Liver (tissue), 3 donors: ENCODE data around the gene GPR68.

ENCODE experiments used
- ATF3 ChIP-seq: IDR thresholded peaks from 2 replicates; pipeline ENCODE4 v1.6.1; 2016; ENCODE audit warnings: antibody characterized with exemption
- CTCF ChIP-seq: fragments of 150-350 bp; IDR thresholded peaks from 2 replicates; pipeline ENCODE4 v1.5.1; 2017; ENCODE audit warnings: improper control_type of control experiment, low read depth, low read length; ENCODE audit not compliant: missing input control
- FOXA1 ChIP-seq: IDR thresholded peaks from 2 replicates; pipeline ENCODE4 v1.6.1; 2016; ENCODE audit warnings: antibody characterized with exemption
- GABPA ChIP-seq, 2 donors: IDR thresholded peaks in 1 of 2; conservative IDR thresholded peaks in 1 of 2; 2 replicates each; pipeline ENCODE4 v1.6.1; 2016; ENCODE audit warnings: antibody characterized with exemption in 2 of 2, mild to moderate bottlenecking in 1 of 2, moderate library complexity in 1 of 2
- JUND ChIP-seq, 2 donors: IDR thresholded peaks; 2 replicates each; pipeline ENCODE4 v1.6.1; 2016; ENCODE audit warnings: antibody characterized with exemption in 2 of 2
- MAX ChIP-seq: IDR thresholded peaks from 2 replicates; pipeline ENCODE4 v1.6.1; 2016; ENCODE audit warnings: antibody characterized with exemption
- RAD21 ChIP-seq, 2 donors: IDR thresholded peaks; 2 replicates each; pipeline ENCODE4 v1.6.1; 2016; ENCODE audit warnings: antibody characterized with exemption in 2 of 2, mild to moderate bottlenecking in 2 of 2
- REST ChIP-seq: IDR thresholded peaks from 2 replicates; pipeline ENCODE4 v1.6.1; 2016; ENCODE audit warnings: antibody characterized with exemption, mild to moderate bottlenecking
- RXRA ChIP-seq, 2 donors: IDR thresholded peaks; 2 replicates each; pipeline ENCODE4 v1.6.1; 2017 to 2018; ENCODE audit warnings: antibody characterized with exemption in 2 of 2, mild to moderate bottlenecking in 1 of 2
- SP1 ChIP-seq: IDR thresholded peaks from 2 replicates; pipeline ENCODE4 v1.6.1; 2018; ENCODE audit warnings: antibody characterized with exemption, mild to moderate bottlenecking
- TAF1 ChIP-seq: conservative IDR thresholded peaks from 2 replicates; pipeline ENCODE4 v1.6.1; 2016; ENCODE audit warnings: antibody characterized with exemption, mild to moderate bottlenecking
- YY1 ChIP-seq: IDR thresholded peaks from 2 replicates; pipeline ENCODE4 v1.6.1; 2016; ENCODE audit warnings: antibody characterized with exemption, mild to moderate bottlenecking
- ZBTB33 ChIP-seq: IDR thresholded peaks from 2 replicates; pipeline ENCODE4 v1.6.1; 2016; ENCODE audit warnings: antibody characterized with exemption
- donor health status: healthy.
- donor health status: healthy.

- TF ChIP-seq CTCF, result no peak
- TF ChIP-seq SP1, result no peak
- TF ChIP-seq RAD21 (IDR thresholded peaks at IDR 0.05), result no peak
- no peak for TF ChIP-seq FOXA1
- no peak for TF ChIP-seq REST
- TF ChIP-seq RXRA (IDR thresholded peaks at IDR 0.05), result no peak
- TF ChIP-seq ZBTB33, result no peak
- no peak for TF ChIP-seq JUND (IDR thresholded peaks at IDR 0.05)
- no peak for TF ChIP-seq GABPA (IDR thresholded peaks at IDR 0.05 in 1 of 2, conservative IDR thresholded peaks at IDR 0.05 in 1 of 2)
- TF ChIP-seq YY1, result no peak
- TF ChIP-seq ATF3, result no peak
- TF ChIP-seq TAF1, result no peak
- TF ChIP-seq MAX, result no peak
Measured at GRCh38 chr14:91228112-91229004, 16.1 kb downstream of the GPR68 start.
